Astrocyte (in vitro differentiated cells and primary cell): ENCODE results near the gene NXN. TPM values are rescaled to one million over a fixed set of nuclear protein-coding genes. Genes with fewer than 3 reads are reported as not detected.
A peak's percentile ranks its signal among the peaks of the same experiment; 100 is the strongest.

Experiments
- DNase-seq: peaks from one replicate; pipeline ENCODE4 v3.0.0-alpha.2; 2010; ENCODE audit warnings: low read depth
- FAIRE-seq: peaks from 2 replicates; lab custom pipeline; 2011; peaks lifted over from hg19 to GRCh38; lab: Jason Lieb, UNC
- H2AFZ ChIP-seq: 2 replicates; pipeline ENCODE4 v1.6.0; 2012; ENCODE audit warnings: low read depth, low read length, inconsistent platforms
- H3K27ac ChIP-seq: 2 replicates; pipeline ENCODE4 v1.5.1; 2011; ENCODE audit warnings: low read depth, low read length, inconsistent platforms
- H3K27me3 ChIP-seq: 2 replicates; pipeline ENCODE4 v1.6.0; 2011; ENCODE audit warnings: low read length, inconsistent platforms; ENCODE audit not compliant: insufficient read depth
- H3K36me3 ChIP-seq: 2 replicates; pipeline ENCODE4 v1.5.1; 2011; ENCODE audit warnings: low read length, inconsistent platforms; ENCODE audit not compliant: insufficient read depth
- H3K4me1 ChIP-seq: 2 replicates; pipeline ENCODE4 v1.5.1; 2011; ENCODE audit warnings: low read length, inconsistent platforms; ENCODE audit not compliant: insufficient read depth
- H3K4me2 ChIP-seq: 2 replicates; pipeline ENCODE4 v1.6.0; 2012; ENCODE audit warnings: low read length, inconsistent platforms
- H3K4me3 ChIP-seq: 2 replicates; pipeline ENCODE4 v1.5.1; 2011; ENCODE audit warnings: low read depth, mild to moderate bottlenecking, low read length, inconsistent platforms; ENCODE audit not compliant: insufficient read depth
- H3K79me2 ChIP-seq: 2 replicates; pipeline ENCODE4 v1.6.0; 2012; ENCODE audit warnings: mild to moderate bottlenecking, low read length, inconsistent platforms; ENCODE audit not compliant: insufficient read depth
- H3K9ac ChIP-seq: 2 replicates; pipeline ENCODE4 v1.6.0; 2012; ENCODE audit warnings: mild to moderate bottlenecking, low read length, inconsistent platforms
- H3K9me3 ChIP-seq: 2 replicates; pipeline ENCODE4 v1.5.1; 2012; ENCODE audit warnings: low read depth, mild to moderate bottlenecking, low read length, inconsistent platforms; ENCODE audit not compliant: insufficient read depth
- H4K20me1 ChIP-seq: 2 replicates; pipeline ENCODE4 v1.6.0; 2012; ENCODE audit warnings: low read length, inconsistent platforms; ENCODE audit not compliant: insufficient read depth
- H3K27ac Mint-ChIP-seq: one replicate; pipeline ENCODE4 v1.8.0; 2021; ENCODE audit warnings: mild to moderate bottlenecking, mixed read lengths; ENCODE audit not compliant: unreplicated experiment
- H3K27me3 Mint-ChIP-seq: one replicate; pipeline ENCODE4 v1.8.0; 2021; ENCODE audit warnings: low read depth, mixed read lengths; ENCODE audit not compliant: unreplicated experiment
- H3K36me3 Mint-ChIP-seq: one replicate; pipeline ENCODE4 v1.8.0; 2021; ENCODE audit warnings: low read depth, mixed read lengths; ENCODE audit not compliant: unreplicated experiment
- H3K4me1 Mint-ChIP-seq: one replicate; pipeline ENCODE4 v1.8.0; 2021; ENCODE audit warnings: low read depth, mixed read lengths; ENCODE audit not compliant: unreplicated experiment
- H3K4me3 Mint-ChIP-seq: one replicate; pipeline ENCODE4 v1.8.0; 2021; ENCODE audit warnings: mild to moderate bottlenecking, moderate library complexity, mixed read lengths; ENCODE audit not compliant: unreplicated experiment
- H3K9me3 Mint-ChIP-seq: one replicate; pipeline ENCODE4 v1.8.0; 2021; ENCODE audit warnings: mild to moderate bottlenecking, mixed read lengths; ENCODE audit not compliant: unreplicated experiment
- CTCF ChIP-seq: IDR thresholded peaks from 2 replicates; pipeline ENCODE4 v1.5.1; 2011; ENCODE audit warnings: low read depth, mild to moderate bottlenecking, inconsistent platforms, low read length, moderate library complexity; ENCODE audit not compliant: insufficient read depth
- EZH2 ChIP-seq: IDR thresholded peaks from 2 replicates; pipeline ENCODE4 v1.6.1; 2012; ENCODE audit warnings: mild to moderate bottlenecking, low read length, inconsistent platforms; ENCODE audit not compliant: insufficient read depth
- total RNA-seq: library from RNA; stranded (reverse); gene quantifications from 2 replicates; pipeline ENCODE4 v1.2.1, GENCODE V29; 2021

NXN gene
- total RNA-seq, 1 donor from 2014 or later = 104 TPM

GRCh38 chr17:986322-986929 lies 6.8 kb upstream of the NXN start:
- H3K27ac Mint-ChIP-seq = no peak overlapping the region
- no peak overlapping the region for H2AFZ ChIP-seq
- H3K36me3 Mint-ChIP-seq = no peaks in the 10 kb centered on the region
- no peak overlapping the region for H3K27ac ChIP-seq
- no peak overlapping the region for H3K4me2 ChIP-seq
- TF ChIP-seq EZH2 (no peak), CTCF (no peak)
- H3K27me3 ChIP-seq = no peaks in the 10 kb centered on the region
- no peaks in the 10 kb centered on the region for H3K4me1 ChIP-seq
- no peaks in the 10 kb centered on the region for H4K20me1 ChIP-seq
- FAIRE-seq (no peak), DNase-seq (no peak)
- H3K4me3 Mint-ChIP-seq = no peak overlapping the region
- H3K9me3 Mint-ChIP-seq = peaks cover 3% of the 10 kb centered on the region
- no peaks in the 10 kb centered on the region for H3K36me3 ChIP-seq
- no peak overlapping the region for H3K9ac ChIP-seq
- peaks cover 3% of the 10 kb centered on the region for H3K27me3 Mint-ChIP-seq
- H3K79me2 ChIP-seq = no peaks in the 10 kb centered on the region
- H3K4me1 Mint-ChIP-seq = no peaks in the 10 kb centered on the region
- H3K4me3 ChIP-seq = no peak overlapping the region
- no peaks in the 10 kb centered on the region for H3K9me3 ChIP-seq

GRCh38 chr17:983921-984320 lies 4.3 kb upstream of the NXN start:
- Histone ChIP-seq H3K79me2 (no peaks in the 10 kb centered on the region), H2AFZ (no peak overlapping the region), H3K4me2 (no peak overlapping the region), H3K36me3 (no peaks in the 10 kb centered on the region), H3K27ac (no peak overlapping the region), H3K9me3 (no peaks in the 10 kb centered on the region), H3K27me3 (no peaks in the 10 kb centered on the region), H3K4me3 (no peak overlapping the region), H4K20me1 (no peaks in the 10 kb centered on the region), H3K9ac (no peak overlapping the region), H3K4me1 (peaks cover 2% of the 10 kb centered on the region)
- TF ChIP-seq EZH2 = no peak
- no peak for TF ChIP-seq CTCF
- H3K4me1 Mint-ChIP-seq = no peaks in the 10 kb centered on the region
- no peak overlapping the region for H3K27ac Mint-ChIP-seq
- peaks cover 3% of the 10 kb centered on the region for H3K9me3 Mint-ChIP-seq
- H3K4me3 Mint-ChIP-seq = no peak overlapping the region
- DNase-seq = no peak
- H3K27me3 Mint-ChIP-seq = peaks cover 3% of the 10 kb centered on the region
- H3K36me3 Mint-ChIP-seq = no peaks in the 10 kb centered on the region
- FAIRE-seq = no peak

GRCh38 chr17:981292-981658 lies 1.7 kb upstream of the NXN start:
- Mint-ChIP-seq H3K27me3 (no peaks in the 10 kb centered on the region), H3K4me1 (peaks cover 9% of the 10 kb centered on the region), H3K9me3 (no peaks in the 10 kb centered on the region), H3K36me3 (no peaks in the 10 kb centered on the region), H3K27ac (no peak overlapping the region), H3K4me3 (peak overlapping the region; percentile 60)
- Histone ChIP-seq H3K4me1 (peaks cover 15% of the 10 kb centered on the region), H4K20me1 (peaks cover 20% of the 10 kb centered on the region), H3K27me3 (no peaks in the 10 kb centered on the region), H3K4me2 (peak overlapping the region; percentile 38), H2AFZ (no peak overlapping the region), H3K27ac (no peak overlapping the region), H3K4me3 (no peak overlapping the region), H3K36me3 (no peaks in the 10 kb centered on the region), H3K79me2 (peaks cover 26% of the 10 kb centered on the region), H3K9ac (no peak overlapping the region), H3K9me3 (no peaks in the 10 kb centered on the region)
- no peak for FAIRE-seq
- no peak for DNase-seq
- no peak for TF ChIP-seq EZH2
- TF ChIP-seq CTCF = no peak
